H9 (cell line): ENCODE data around the gene FN1. TPM values are rescaled to one million over a fixed set of nuclear protein-coding genes. Genes with fewer than 3 reads are reported as not detected.

Experiments used
- DNase-seq: peaks from one replicate; pipeline ENCODE4 v3.0.0-alpha.2; 2017
- H2AFZ ChIP-seq: one replicate; pipeline ENCODE4 v1.6.1; 2013; ENCODE audit warnings: mild to moderate bottlenecking, low read length, control low read depth, moderate library complexity
- H2AK5ac ChIP-seq: 2 replicates; pipeline ENCODE4 v1.6.1; 2013; ENCODE audit warnings: low read length, control low read depth, mixed read lengths; ENCODE audit not compliant: insufficient read length
- H2BK120ac ChIP-seq: one replicate; pipeline ENCODE4 v1.6.1; 2013; ENCODE audit warnings: low read depth, mild to moderate bottlenecking, low read length, control low read depth, inconsistent platforms; ENCODE audit not compliant: poor library complexity, severe bottlenecking
- H2BK12ac ChIP-seq: 2 replicates; pipeline ENCODE4 v1.6.1; 2013; ENCODE audit warnings: low read length, control low read depth, mixed read lengths, low read depth; ENCODE audit not compliant: insufficient read length
- H2BK15ac ChIP-seq: 2 replicates; pipeline ENCODE4 v1.6.1; 2013; ENCODE audit warnings: low read depth, low read length, control low read depth
- H2BK20ac ChIP-seq: one replicate; pipeline ENCODE4 v1.6.1; 2013; ENCODE audit warnings: low read depth, mild to moderate bottlenecking, low read length, control low read depth, inconsistent platforms; ENCODE audit not compliant: poor library complexity, severe bottlenecking
- H2BK5ac ChIP-seq: 2 replicates; pipeline ENCODE4 v1.6.1; 2013; ENCODE audit warnings: low read length, control low read depth, mixed read lengths; ENCODE audit not compliant: insufficient read length
- H3K14ac ChIP-seq: 2 replicates; pipeline ENCODE4 v1.6.1; 2013; ENCODE audit warnings: low read length, control low read depth; ENCODE audit not compliant: insufficient read depth
- H3K18ac ChIP-seq: 2 replicates; pipeline ENCODE4 v1.6.1; 2013; ENCODE audit warnings: low read depth, mild to moderate bottlenecking, mixed read lengths, low read length, control low read depth; ENCODE audit not compliant: insufficient read length
- H3K23ac ChIP-seq: 2 replicates; pipeline ENCODE4 v1.6.1; 2013; ENCODE audit warnings: low read length, control low read depth, mixed read lengths, low read depth; ENCODE audit not compliant: insufficient read length
- H3K23me2 ChIP-seq: 2 replicates; pipeline ENCODE4 v1.6.1; 2013; ENCODE audit warnings: low read depth, mild to moderate bottlenecking, mixed read lengths, low read length, control low read depth; ENCODE audit not compliant: insufficient read length, poor library complexity, severe bottlenecking
- H3K27ac ChIP-seq: 2 replicates; pipeline ENCODE4 v1.5.1; 2013; ENCODE audit warnings: low read length, control low read depth, mixed read lengths, low read depth; ENCODE audit not compliant: insufficient read length
- H3K27me3 ChIP-seq: 2 replicates; pipeline ENCODE4 v1.6.1; 2013; ENCODE audit warnings: low read length, control low read depth, inconsistent platforms; ENCODE audit not compliant: insufficient read depth
- H3K4ac ChIP-seq: 2 replicates; pipeline ENCODE4 v1.6.1; 2013; ENCODE audit warnings: low read depth, mild to moderate bottlenecking, control low read depth, inconsistent platforms, low read length, moderate library complexity
- H3K4me1 ChIP-seq: 2 replicates; pipeline ENCODE4 v1.6.1; 2013; ENCODE audit warnings: low read length, control low read depth, inconsistent platforms; ENCODE audit not compliant: insufficient read depth
- H3K4me2 ChIP-seq: 2 replicates; pipeline ENCODE4 v1.6.1; 2013; ENCODE audit warnings: low read length, control low read depth, mixed read lengths; ENCODE audit not compliant: insufficient read length, insufficient read depth
- H3K56ac ChIP-seq: 2 replicates; pipeline ENCODE4 v1.6.1; 2013; ENCODE audit warnings: low read depth, mild to moderate bottlenecking, mixed read lengths, low read length, control low read depth; ENCODE audit not compliant: insufficient read length
- H3K79me1 ChIP-seq: 2 replicates; pipeline ENCODE4 v1.6.1; 2013; ENCODE audit warnings: low read depth, mild to moderate bottlenecking, moderate library complexity, low read length, control low read depth, inconsistent platforms; ENCODE audit not compliant: insufficient read depth, poor library complexity, severe bottlenecking
- H3K79me2 ChIP-seq: 2 replicates; pipeline ENCODE4 v1.6.1; 2013; ENCODE audit warnings: low read length, control low read depth, inconsistent platforms; ENCODE audit not compliant: insufficient read depth
- H3K9ac ChIP-seq: 2 replicates; pipeline ENCODE4 v1.6.1; 2013; ENCODE audit warnings: low read length, control low read depth, mixed read lengths; ENCODE audit not compliant: insufficient read length; ENCODE audit errors: extremely low read depth
- H3K9me3 ChIP-seq: one replicate; pipeline ENCODE4 v1.6.1; 2013; ENCODE audit warnings: low read depth, low read length, inconsistent platforms; ENCODE audit not compliant: control insufficient read depth
- H3T11ph ChIP-seq: one replicate; pipeline ENCODE4 v1.6.1; 2013; ENCODE audit warnings: mild to moderate bottlenecking, low read length, control low read depth, inconsistent platforms
- H4K20me1 ChIP-seq: one replicate; pipeline ENCODE4 v1.6.1; 2013; ENCODE audit not compliant: control insufficient read depth, insufficient read length, insufficient read depth
- H4K5ac ChIP-seq: 2 replicates; pipeline ENCODE4 v1.6.1; 2013; ENCODE audit warnings: low read depth, mild to moderate bottlenecking, mixed read lengths, low read length, control low read depth; ENCODE audit not compliant: insufficient read length
- H4K8ac ChIP-seq: replicated peaks from 2 replicates; pipeline ENCODE4 v1.6.1; 2013; ENCODE audit warnings: low read length, control low read depth, mixed read lengths, low read depth; ENCODE audit not compliant: insufficient read length
- H4K91ac ChIP-seq: 2 replicates; pipeline ENCODE4 v1.6.1; 2013; ENCODE audit warnings: low read depth, mild to moderate bottlenecking, moderate library complexity, mixed read lengths, low read length, control low read depth; ENCODE audit not compliant: insufficient read length
- H3K27ac Mint-ChIP-seq, 3 experiments: 2 replicates in 2 of 3; 3 replicates in 1 of 3; pipeline ENCODE4 v1.8.0; 2020 to 2021; ENCODE audit warnings: mixed read lengths in 3 of 3, mild to moderate bottlenecking in 1 of 3, moderate library complexity in 1 of 3
- H3K27me3 Mint-ChIP-seq: 2 replicates; pipeline ENCODE4 v1.8.0; 2021; ENCODE audit warnings: low read depth, mild to moderate bottlenecking, moderate library complexity, mixed read lengths
- H3K36me3 Mint-ChIP-seq, 3 experiments: 2 replicates in 2 of 3; 3 replicates in 1 of 3; pipeline ENCODE4 v1.8.0; 2020 to 2021; ENCODE audit warnings: low read depth in 3 of 3, mixed read lengths in 3 of 3; ENCODE audit not compliant: insufficient read depth in 1 of 3
- H3K4me1 Mint-ChIP-seq, 2 experiments: 2 replicates each; pipeline ENCODE4 v1.8.0; 2020; ENCODE audit warnings: mixed read lengths in 2 of 2
- H3K4me3 Mint-ChIP-seq, 2 experiments: 2 replicates in 1 of 2; 3 replicates in 1 of 2; pipeline ENCODE4 v1.8.0; 2020 to 2021; ENCODE audit warnings: mild to moderate bottlenecking in 2 of 2, mixed read lengths in 2 of 2, moderate library complexity in 1 of 2
- H3K9me3 Mint-ChIP-seq, 2 experiments: 2 replicates in 1 of 2; 3 replicates in 1 of 2; pipeline ENCODE4 v1.8.0; 2020; ENCODE audit warnings: mild to moderate bottlenecking in 2 of 2, mixed read lengths in 2 of 2, moderate library complexity in 1 of 2
- WGBS: extraction: QIAGEN DNeasy Blood & Tissue Kit; methylation state at CpG from one replicate; pipeline ENCODE4 v1.1.7; 2013; ENCODE audit warnings: missing lambda C conversion rate, low lambda C conversion rate, mixed read lengths; ENCODE audit not compliant: insufficient read length; ENCODE audit errors: extremely low coverage; 5-methylcytosine and 5-hydroxymethylcytosine counted together
- total RNA-seq: library from RNA; stranded (reverse); gene quantifications from 2 replicates; pipeline ENCODE4 v1.2.1, GENCODE V29; 2021
- TF ChIP-seq, protein P1 (sequence below): fragments of 200-600 bp; sonication (generic); conservative IDR thresholded peaks from 3 replicates; pipeline ENCODE4 v1.8.0; 2021; ENCODE audit warnings: antibody characterized with exemption, mild to moderate bottlenecking

Gene FN1
- total RNA-seq, 1 experiment from 2014 or later, result 56.0 TPM

- H4K91ac ChIP-seq, result no peak overlapping the region
- DNase-seq, result no peak
- H3K4me2 ChIP-seq, result no peak overlapping the region
- H2BK20ac ChIP-seq, result no peak overlapping the region
- Mint-ChIP-seq H3K4me3 (no peak overlapping the region), H3K36me3 (peaks cover 13 to 60% (median 37%) of the 10 kb centered on the region in 3 experiments), H3K27ac (no peak overlapping the region; a peak in 2 of 7 replicates), H3K9me3 (no peaks in the 10 kb centered on the region), H3K4me1 (no peaks in the 10 kb centered on the region), H3K27me3 (no peaks in the 10 kb centered on the region)
- H3K9me3 ChIP-seq, result no peaks in the 10 kb centered on the region
- H3K14ac ChIP-seq, result no peak overlapping the region
- H2BK15ac ChIP-seq, result no peak overlapping the region
- H2BK12ac ChIP-seq, result no peak overlapping the region
- no peaks in the 10 kb centered on the region for H4K20me1 ChIP-seq
- no peaks in the 10 kb centered on the region for H3K79me1 ChIP-seq
- H3K27ac ChIP-seq, result no peak overlapping the region
- no peak overlapping the region for H3K56ac ChIP-seq
- no peak overlapping the region for H4K8ac ChIP-seq
- H3K79me2 ChIP-seq, result no peaks in the 10 kb centered on the region
- no peak overlapping the region for H2AFZ ChIP-seq
- TF ChIP-seq, protein P1, sequence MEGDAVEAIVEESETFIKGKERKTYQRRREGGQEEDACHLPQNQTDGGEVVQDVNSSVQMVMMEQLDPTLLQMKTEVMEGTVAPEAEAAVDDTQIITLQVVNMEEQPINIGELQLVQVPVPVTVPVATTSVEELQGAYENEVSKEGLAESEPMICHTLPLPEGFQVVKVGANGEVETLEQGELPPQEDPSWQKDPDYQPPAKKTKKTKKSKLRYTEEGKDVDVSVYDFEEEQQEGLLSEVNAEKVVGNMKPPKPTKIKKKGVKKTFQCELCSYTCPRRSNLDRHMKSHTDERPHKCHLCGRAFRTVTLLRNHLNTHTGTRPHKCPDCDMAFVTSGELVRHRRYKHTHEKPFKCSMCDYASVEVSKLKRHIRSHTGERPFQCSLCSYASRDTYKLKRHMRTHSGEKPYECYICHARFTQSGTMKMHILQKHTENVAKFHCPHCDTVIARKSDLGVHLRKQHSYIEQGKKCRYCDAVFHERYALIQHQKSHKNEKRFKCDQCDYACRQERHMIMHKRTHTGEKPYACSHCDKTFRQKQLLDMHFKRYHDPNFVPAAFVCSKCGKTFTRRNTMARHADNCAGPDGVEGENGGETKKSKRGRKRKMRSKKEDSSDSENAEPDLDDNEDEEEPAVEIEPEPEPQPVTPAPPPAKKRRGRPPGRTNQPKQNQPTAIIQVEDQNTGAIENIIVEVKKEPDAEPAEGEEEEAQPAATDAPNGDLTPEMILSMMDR, result no peak
- no peaks in the 10 kb centered on the region for H3K27me3 ChIP-seq
- H3K23me2 ChIP-seq, result no peaks in the 10 kb centered on the region
- no peaks in the 10 kb centered on the region for H3K4me1 ChIP-seq
- H3T11ph ChIP-seq, result no peak overlapping the region
- H4K5ac ChIP-seq, result no peak overlapping the region
- H2BK5ac ChIP-seq, result no peak overlapping the region
- no peak overlapping the region for H2AK5ac ChIP-seq
- H3K4ac ChIP-seq, result no peak overlapping the region
- H3K9ac ChIP-seq, result no peak overlapping the region
- H3K18ac ChIP-seq, result no peak overlapping the region
- no peak overlapping the region for H3K23ac ChIP-seq
- H2BK120ac ChIP-seq, result no peak overlapping the region
- no CpG with 5 or more reads among the region's 10 CpGs for WGBS
Measured at GRCh38 chr2:215364157-215365155, 71.4 kb downstream of the FN1 start.
